Urinary bladder (tissue), 4 donors: Measurements from ENCODE around the gene TAB3. TPM values are rescaled to one million over a fixed set of nuclear protein-coding genes. Genes with fewer than 3 reads are reported as not detected.

Experiments
- DNase-seq: peaks from one replicate; pipeline ENCODE4 v3.0.0-alpha.2; 2015; ENCODE audit errors: extremely low spot score
- H3K27ac ChIP-seq: one replicate; pipeline ENCODE4 v1.5.1; 2013; ENCODE audit warnings: low read depth, mild to moderate bottlenecking, moderate library complexity
- H3K36me3 ChIP-seq: one replicate; pipeline ENCODE4 v1.6.1; 2013; ENCODE audit warnings: mild to moderate bottlenecking, moderate library complexity; ENCODE audit not compliant: insufficient read depth
- H3K4me1 ChIP-seq: one replicate; pipeline ENCODE4 v1.6.1; 2013; ENCODE audit warnings: mild to moderate bottlenecking, moderate library complexity; ENCODE audit not compliant: insufficient read depth
- H3K4me3 ChIP-seq: one replicate; pipeline ENCODE4 v1.5.1; 2013; ENCODE audit warnings: low read depth, low read length
- WGBS: extraction: QIAGEN DNeasy Blood & Tissue Kit; methylation state at CpG from one replicate; pipeline ENCODE4 v1.1.7; 2013; 5-methylcytosine and 5-hydroxymethylcytosine counted together
- polyA plus RNA-seq: library from polyadenylated mRNA; stranded (reverse); fragments of 200-250 nt; gene quantifications from one replicate; pipeline ENCODE4 v1.2.3, GENCODE V29; 2013
- total RNA-seq: library from RNA; depleted of rRNA; stranded (reverse); fragments of >200 nt; gene quantifications from one replicate; pipeline ENCODE4 v1.2.3, GENCODE V29; 2014
- donor health status: healthy with polysubstance abuse.
- donor health status: healthy.

The TAB3 gene
- total and polyA plus RNA-seq, 2 donors: 10.1 to 17.5 TPM

DNA sequence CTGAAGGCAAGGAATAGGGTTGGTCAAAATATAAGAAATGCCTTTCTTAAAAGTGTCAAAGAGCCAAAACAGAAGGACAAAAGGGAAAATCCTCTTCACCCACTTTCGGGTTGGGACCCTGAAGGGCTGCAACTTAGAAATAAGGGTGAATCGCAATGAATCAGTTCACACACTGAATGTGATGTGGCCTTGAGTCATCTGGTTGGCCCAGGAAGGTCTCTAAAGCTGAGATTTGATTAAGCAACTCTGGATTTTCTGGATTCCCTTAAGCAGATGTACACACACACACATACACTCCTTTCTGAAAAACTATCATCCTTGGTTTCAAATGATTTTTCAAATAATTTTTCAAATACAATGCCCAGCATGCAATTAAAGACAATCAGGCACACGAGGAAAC is 13.1 kb downstream of the TAB3 start:
- Histone ChIP-seq H3K27ac (no peak overlapping the region), H3K36me3 (no peaks in the 10 kb centered on the region), H3K4me3 (no peak overlapping the region), H3K4me1 (no peaks in the 10 kb centered on the region)
- no peak for DNase-seq
- 82% methylated on average over 3 of the region's 3 CpGs for WGBS

DNA sequence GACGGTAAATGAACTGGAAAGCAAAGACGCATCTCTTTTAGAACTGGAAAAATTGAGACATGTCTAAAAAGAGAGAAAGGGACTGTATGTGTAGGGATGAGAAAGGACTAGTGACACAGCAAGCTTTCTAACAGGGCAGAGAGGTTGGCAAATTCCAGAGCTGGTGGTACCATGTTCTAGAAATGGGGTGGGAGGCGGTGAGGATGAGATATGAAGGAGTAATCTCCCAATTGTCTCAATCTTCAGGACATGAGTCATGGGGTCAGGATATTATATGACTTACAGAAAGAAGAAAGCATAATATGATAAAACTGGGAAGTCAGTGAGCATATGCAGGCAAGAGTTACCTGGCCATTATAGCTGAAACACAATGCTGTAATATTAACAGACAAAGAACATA is 14.2 kb downstream of the TAB3 start:
- no peaks in the 10 kb centered on the region for H3K4me1 ChIP-seq
- WGBS: 86% methylated on average over 3 of the region's 3 CpGs

DNA sequence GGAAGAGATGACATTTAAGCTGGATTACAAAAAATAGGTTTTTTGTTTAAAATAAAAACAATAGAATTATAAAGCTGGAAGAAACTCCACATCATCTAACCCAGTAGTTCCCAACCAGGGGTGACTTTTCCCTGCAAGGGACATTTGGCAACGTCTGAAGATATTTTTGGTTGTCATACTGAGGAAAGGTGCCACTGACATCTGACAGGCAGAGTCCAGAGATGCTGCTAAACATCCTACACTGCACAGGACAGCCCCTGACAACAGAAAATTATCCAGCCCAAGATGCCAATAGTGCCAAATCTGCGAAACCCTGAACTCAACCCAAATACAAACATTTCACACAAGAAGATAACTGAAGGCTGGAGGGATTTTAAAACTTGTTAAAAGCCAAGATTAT is 18.5 kb downstream of the TAB3 start:
- Histone ChIP-seq H3K4me3 (no peak overlapping the region), H3K27ac (no peak overlapping the region), H3K4me1 (no peaks in the 10 kb centered on the region), H3K36me3 (no peaks in the 10 kb centered on the region)
- WGBS: 61% methylated on average over 2 of the region's 2 CpGs
- DNase-seq: no peak

More for the DNA sequence above, 14.2 kb downstream of the TAB3 start:
- H3K4me3 ChIP-seq: no peak overlapping the region
- no peak overlapping the region for H3K27ac ChIP-seq
- H3K36me3 ChIP-seq: no peaks in the 10 kb centered on the region
- no peak for DNase-seq

DNA sequence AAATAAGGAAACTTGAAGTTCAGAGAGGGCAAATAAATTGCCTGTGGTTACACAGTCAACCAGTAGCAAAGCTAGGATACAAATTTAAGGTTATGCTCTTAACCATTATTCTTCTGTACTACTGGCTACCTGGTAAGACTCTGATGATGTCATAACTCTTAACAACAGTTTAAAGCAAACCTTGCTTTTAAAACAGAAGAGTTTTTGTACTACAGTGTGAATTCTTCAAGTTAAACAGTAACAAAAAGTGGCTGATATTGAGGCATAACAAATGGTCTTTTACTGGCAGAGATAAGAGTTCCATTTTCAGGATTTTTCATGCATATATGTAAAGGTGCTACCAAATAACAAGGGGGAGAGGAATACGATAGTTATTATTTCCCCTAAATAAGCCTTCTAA is 23.4 kb downstream of the TAB3 start:
- Histone ChIP-seq H3K27ac (no peak overlapping the region), H3K4me1 (no peaks in the 10 kb centered on the region), H3K4me3 (no peak overlapping the region), H3K36me3 (no peaks in the 10 kb centered on the region)
- WGBS: 95% methylated on average over 1 of the region's 1 CpG
- DNase-seq: no peak

DNA sequence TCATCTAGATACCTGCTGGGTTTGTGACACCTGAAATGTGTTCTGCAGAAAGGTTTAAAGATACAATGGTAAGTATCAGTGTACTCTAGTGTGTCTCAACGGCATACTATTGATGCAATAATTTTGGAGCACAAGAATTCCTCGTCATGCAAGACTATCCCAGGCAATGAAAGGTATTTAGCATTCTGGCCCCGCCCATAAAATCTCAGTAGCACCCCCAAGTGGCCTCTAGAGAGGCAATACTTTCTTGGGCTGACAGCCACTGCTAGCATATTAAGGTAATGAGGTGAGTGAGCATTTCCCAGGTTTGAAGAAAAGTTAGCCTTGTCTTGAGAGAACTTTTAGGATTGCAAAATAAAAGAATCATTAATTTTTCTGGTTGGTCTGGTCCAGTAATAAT is 24.0 kb downstream of the TAB3 start:
- H3K4me3 ChIP-seq: no peak overlapping the region
- WGBS: 70% methylated on average over 3 of the region's 3 CpGs
- H3K4me1 ChIP-seq: no peaks in the 10 kb centered on the region
- no peak overlapping the region for H3K27ac ChIP-seq
- no peaks in the 10 kb centered on the region for H3K36me3 ChIP-seq
- no peak for DNase-seq

DNA sequence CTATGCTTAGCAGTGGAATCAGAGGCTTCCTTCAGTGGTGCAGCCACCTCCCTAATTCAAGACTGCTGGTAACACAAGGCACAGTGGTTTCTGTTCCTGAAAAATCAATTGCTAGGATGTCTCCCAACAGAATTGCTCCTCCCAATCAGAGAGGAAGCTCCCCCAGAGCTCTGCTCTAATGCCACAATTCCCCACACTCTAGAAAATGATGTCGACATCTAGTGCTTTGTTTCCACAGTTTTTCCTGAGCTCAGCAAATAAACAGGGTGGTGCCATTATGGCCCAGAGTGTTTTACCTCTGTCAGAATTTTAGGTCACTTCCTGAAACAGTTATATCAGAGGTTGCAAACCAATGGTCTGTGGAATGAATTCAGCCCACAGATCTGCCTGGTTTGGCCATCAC is 24.7 kb downstream of the TAB3 start:
- Histone ChIP-seq H3K36me3 (no peaks in the 10 kb centered on the region), H3K4me1 (no peaks in the 10 kb centered on the region), H3K27ac (no peak overlapping the region), H3K4me3 (no peak overlapping the region)
- no peak for DNase-seq
- 46% methylated on average over 1 of the region's 1 CpG for WGBS

DNA sequence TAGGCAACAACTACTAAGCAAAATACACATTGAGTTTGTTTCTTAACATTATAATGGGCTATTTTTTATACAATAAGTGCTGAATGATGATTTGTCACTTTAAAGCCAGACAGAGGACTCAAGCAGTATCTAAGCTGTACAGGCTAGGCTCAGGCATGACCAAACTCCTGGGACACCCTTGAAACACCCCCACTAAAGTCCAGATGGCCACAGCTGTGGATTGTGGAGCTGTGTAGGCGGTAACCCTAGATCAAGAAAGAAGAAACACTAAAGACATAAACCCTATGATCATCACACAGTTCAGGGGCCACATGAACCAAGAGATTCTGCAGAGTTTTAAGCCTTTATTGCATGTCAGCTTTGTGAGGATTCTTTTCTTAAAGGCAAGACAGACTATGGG is 25.1 kb downstream of the TAB3 start:
- H3K27ac ChIP-seq: no peak overlapping the region
- DNase-seq: no peak
- no peak overlapping the region for H3K4me3 ChIP-seq
- H3K36me3 ChIP-seq: no peaks in the 10 kb centered on the region
- 77% methylated on average over 1 of the region's 1 CpG for WGBS
- no peaks in the 10 kb centered on the region for H3K4me1 ChIP-seq

DNA sequence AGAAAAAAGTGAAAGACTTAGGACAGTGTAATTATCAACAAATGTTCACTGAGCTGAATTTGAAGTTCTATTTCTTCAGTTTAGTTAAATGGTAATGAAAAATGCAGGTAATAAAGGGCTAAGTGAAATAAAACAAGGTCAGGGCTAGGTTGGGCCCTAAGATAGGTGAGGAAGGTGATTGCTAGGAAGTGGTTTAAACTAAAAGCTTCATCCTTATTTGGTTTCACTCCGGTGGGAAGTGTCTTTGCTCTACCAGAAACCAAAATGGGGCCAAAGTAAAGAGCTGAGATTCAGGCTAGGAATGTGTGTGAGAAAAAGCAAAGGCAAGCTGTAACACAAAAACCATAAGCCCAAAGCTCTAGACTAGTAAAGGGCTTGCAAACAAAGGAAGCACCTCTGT is 31.0 kb downstream of the TAB3 start:
- no peaks in the 10 kb centered on the region for H3K36me3 ChIP-seq
- H3K4me3 ChIP-seq: no peak overlapping the region
- no peaks in the 10 kb centered on the region for H3K4me1 ChIP-seq
- no peak overlapping the region for H3K27ac ChIP-seq
- DNase-seq: no peak
- 83% methylated on average over 1 of the region's 1 CpG for WGBS

GRCh38 chrX:30851449-30851848 is 37.6 kb downstream of the TAB3 start:
- Histone ChIP-seq H3K36me3 (no peaks in the 10 kb centered on the region), H3K4me3 (no peak overlapping the region), H3K4me1 (no peaks in the 10 kb centered on the region), H3K27ac (no peak overlapping the region)
- WGBS: 75% methylated on average over 1 of the region's 1 CpG
- no peak for DNase-seq

DNA sequence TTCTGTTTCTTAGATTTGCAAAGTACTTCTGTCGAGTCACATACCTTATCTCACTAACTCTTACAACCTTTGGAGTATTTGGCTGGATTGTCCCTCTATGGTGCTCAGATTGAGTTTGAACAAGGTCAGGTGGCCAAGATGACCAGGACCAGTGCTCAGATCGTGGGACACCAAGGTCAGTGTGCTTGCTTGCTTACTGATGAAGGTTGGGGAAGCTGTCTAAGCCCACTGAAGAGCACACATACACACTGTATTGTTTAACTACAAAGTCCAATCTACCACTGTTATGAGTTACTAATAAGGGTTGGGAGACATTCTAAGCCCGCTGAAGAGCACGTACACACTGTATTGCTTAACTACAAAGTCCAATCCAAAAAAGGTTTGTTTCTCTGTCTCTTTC is 53.7 kb downstream of the TAB3 start:
- no peak for DNase-seq
- peaks cover 4% of the 10 kb centered on the region for H3K36me3 ChIP-seq
- H3K27ac ChIP-seq: no peak overlapping the region
- 96% methylated on average over 4 of the region's 4 CpGs for WGBS
- no peaks in the 10 kb centered on the region for H3K4me1 ChIP-seq
- H3K4me3 ChIP-seq: no peak overlapping the region

GRCh38 chrX:30833896-30834295 is 55.2 kb downstream of the TAB3 start:
- Histone ChIP-seq H3K27ac (no peak overlapping the region), H3K36me3 (peaks cover 4% of the 10 kb centered on the region)
- WGBS: 97% methylated on average over 4 of the region's 4 CpGs

DNA sequence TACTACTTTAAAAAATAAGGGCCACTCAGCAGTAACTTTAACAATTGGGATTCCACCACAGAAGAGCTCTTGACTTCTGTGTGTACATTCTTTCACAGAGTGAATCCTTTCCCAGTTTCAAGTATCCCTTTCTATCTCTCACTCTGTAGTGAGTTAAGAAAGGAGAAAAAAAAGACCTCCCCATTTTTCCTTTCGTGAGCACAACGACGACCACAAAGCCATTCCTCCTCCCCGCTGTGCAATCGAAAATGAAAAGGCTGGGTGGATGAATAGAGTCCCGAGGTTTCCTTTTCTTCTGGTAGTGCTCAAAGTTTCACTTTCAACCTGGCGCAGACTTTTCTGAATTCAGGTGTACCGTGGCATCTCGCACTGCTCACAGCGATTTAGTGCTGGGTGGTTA is 58.0 kb downstream of the TAB3 start:
- Histone ChIP-seq H3K4me3 (no peak overlapping the region), H3K27ac (no peak overlapping the region), H3K36me3 (peaks cover 4% of the 10 kb centered on the region), H3K4me1 (no peaks in the 10 kb centered on the region)
- no peak for DNase-seq
- 83% methylated on average over 10 of the region's 10 CpGs for WGBS

More at GRCh38 chrX:30833896-30834295, 55.2 kb downstream of the TAB3 start:
- Histone ChIP-seq H3K4me1 (no peaks in the 10 kb centered on the region), H3K4me3 (no peak overlapping the region)
- DNase-seq: no peak

- Histone ChIP-seq H3K4me1 (no peaks in the 10 kb centered on the region), H3K36me3 (peaks cover 4% of the 10 kb centered on the region), H3K4me3 (no peak overlapping the region), H3K27ac (no peak overlapping the region)
- 55% methylated on average over 3 of the region's 3 CpGs for WGBS
- DNase-seq: no peak
Measured at GRCh38 chrX:30830326-30830943, 58.6 kb downstream of the TAB3 start.

DNA sequence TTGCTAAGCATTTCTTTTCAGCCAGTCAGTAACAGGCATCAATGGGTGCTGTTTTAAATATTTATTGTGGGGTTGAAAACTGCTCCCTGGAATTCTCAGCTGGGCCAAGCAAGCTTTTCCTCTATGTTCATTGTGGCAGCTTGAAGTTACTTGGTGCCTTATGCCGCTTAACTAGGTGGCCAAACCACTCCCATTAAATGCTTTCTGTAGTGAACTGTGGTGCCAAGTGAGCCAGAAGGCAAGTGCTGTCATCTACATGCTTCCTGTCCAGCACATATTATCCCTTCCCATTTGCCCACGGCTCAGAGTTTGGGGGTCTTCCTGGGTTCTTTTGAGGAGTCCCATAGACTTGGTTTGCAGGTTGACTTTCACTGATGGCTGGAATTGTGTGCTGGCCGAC is 64.8 kb downstream of the TAB3 start:
- H3K36me3 ChIP-seq: no peaks in the 10 kb centered on the region
- no peak overlapping the region for H3K27ac ChIP-seq
- no peak overlapping the region for H3K4me3 ChIP-seq
- 59% methylated on average over 3 of the region's 3 CpGs for whole genome bisulfite sequencing
- H3K4me1 ChIP-seq: no peaks in the 10 kb centered on the region
- DNase-seq: no peak

DNA sequence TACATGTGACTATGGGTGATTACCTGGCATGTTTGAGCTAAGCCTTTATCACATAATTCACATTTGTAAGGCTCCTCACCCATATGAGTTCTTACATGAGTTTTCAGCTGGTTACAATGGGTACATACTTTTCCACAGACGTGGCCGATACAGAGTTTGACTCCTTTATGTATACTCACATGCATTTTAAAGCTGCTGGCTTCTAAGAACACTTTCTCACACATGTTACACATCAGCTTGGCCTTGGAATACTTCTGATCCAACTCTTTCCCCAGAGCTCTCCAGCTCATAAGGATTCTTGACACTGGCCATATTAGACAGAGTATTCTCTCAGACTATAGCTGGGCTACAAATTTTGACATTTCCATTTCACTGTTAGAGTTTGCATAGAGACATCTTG is 66.3 kb downstream of the TAB3 start:
- WGBS: 67% methylated on average over 2 of the region's 2 CpGs
- no peak for DNase-seq
- Histone ChIP-seq H3K4me3 (no peak overlapping the region), H3K36me3 (no peaks in the 10 kb centered on the region), H3K4me1 (no peaks in the 10 kb centered on the region), H3K27ac (no peak overlapping the region)
